Activated CD4-positive, CD25-positive, alpha-beta regulatory T cell (primary cell): ENCODE data around the gene MTOR.
"Not testable (repeated sequence)": the region's sequence is repeated elsewhere in the genome, so short reads cannot be mapped to it uniquely, and the experiment has no call there.

Experiments used
- DNase-seq, 4 experiments: peaks; one replicate each; lab custom pipeline; 2025; lab: John Stamatoyannopoulos, UW

MTOR gene

DNA sequence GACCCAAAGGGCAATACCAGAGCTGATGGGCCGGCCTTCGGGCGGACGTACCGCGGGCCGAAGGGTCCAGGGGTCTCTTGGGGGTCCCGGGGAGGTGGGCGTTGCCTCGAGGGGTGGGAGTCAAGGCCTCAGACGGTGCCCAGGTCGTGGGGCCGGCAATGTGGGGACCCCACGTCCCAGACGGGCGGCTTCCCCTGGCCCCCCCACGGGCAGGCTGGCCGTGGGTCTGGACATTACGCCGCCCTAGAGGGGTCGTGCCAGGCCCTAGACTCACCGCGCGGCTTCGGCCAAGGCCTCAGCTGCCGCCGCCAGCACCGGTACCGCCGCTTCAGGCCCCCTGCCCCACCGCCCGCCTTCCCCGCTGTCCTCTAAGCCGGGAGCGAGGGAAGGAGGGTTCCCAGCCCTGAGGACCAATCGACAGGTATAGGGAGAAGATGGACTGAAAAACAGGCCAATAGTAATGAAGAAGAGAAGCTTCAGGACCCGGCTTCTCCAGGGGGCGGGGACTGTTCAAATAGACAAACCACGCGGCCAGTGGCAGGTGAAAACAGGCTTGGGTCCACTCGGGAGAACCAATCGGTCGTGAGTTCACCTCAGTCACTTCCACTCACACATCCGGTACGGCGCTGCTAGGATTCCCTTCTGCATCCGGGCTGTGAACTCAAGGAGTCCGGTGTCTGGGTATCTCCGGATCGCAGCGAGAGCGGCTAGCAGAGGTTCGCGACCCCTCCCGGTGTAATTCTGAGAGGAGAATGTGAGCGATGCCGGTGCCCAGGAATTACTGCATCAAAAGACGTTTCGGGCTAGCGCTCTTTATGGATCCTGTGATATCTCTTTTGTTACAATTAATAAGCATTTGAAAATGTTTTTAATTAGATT lies at the start of gene MTOR:
TSS of gene MTOR (minus strand) at position 381 of the 879 bp plus-strand sequence. CDS start 3,142 bp downstream, outside the sequence.
- DNase-seq: peak; percentile 90 to 92 (median 91)

DNA sequence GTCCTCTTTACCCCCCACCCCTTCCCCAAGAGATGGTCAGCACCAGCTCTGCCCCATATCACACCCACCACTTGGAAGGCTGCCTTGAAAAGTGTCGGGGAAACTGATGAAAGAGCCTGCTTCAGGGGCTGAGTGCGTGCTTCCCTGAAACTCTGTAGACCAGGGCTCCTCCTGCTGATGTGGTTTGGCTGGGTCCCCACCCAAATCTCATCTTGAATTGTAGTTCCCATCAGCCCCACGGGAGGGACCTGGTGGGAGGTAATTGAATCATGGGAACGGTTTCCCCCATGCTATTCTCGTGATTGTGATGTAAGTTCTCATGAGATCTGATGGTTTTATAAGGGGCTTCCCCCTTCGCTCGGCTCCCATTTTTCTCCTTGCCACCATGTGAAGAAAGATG lies 47.0 kb upstream of the MTOR start:
- no peak for DNase-seq

DNA sequence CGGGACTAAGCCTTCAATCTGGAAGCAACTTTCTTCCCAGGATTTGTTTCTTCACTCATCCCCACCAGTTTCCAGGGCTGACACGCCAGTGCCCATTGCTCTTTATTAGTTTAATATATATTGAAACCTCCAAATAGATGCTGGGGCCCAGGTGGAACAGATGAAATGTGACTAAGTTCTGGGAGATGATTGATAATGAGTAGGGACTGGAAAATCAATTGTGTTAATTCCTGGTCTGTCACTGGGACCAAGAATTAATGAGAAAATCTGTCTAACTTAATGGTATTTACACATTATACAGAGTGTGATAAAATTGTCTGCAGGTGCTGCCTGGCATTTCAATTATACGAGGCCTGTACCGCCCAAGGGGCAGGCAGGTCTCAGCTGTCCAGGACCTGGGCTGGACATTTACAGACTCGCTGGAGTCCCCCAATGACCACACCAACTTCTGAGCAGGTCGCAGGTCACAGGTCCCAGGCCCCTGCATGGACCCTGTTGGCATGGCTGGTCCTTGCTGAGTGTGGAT lies 46.4 kb upstream of the MTOR start:
- no peak for DNase-seq

DNA sequence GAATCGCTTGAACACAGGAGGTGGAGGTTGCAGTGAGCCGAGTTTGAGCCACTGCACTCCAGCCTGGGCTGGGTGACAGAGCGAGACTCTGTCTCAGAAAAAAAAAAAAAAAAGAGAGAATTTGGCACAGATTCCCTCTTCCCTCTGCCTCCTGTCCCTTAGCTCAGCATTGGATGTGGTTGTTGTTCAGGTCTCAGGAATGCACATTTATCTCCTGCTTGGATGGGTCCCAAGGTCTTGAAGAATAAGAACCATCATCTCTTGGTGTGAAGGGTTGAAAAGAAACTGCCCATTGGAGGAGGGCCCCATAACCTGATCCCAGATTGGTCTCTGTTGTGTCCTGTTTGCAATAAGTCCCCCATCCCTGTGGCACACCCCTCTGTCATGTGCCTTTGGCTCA lies 45.5 kb upstream of the MTOR start:
- no peak for DNase-seq

DNA sequence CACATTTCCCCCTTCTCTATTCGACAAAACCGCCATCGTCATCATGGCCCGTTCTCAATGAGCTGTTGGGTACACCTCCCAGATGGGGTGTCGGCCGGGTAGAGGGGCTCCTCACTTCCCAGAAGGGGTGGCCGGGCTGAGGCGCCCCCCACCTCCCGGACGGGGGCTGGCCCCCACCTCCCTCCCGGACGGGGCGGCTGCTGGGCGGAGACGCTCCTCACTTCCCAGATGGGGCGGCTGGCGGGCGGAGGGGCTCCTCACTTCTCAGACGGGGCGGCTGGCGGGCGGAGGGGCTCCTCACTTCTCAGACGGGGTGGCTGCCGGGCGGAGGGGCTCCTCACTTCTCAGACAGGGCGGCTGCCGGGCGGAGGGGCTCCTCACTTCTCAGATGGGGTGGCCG lies 43.2 kb upstream of the MTOR start:
- not testable (repeated sequence) for DNase-seq

DNA sequence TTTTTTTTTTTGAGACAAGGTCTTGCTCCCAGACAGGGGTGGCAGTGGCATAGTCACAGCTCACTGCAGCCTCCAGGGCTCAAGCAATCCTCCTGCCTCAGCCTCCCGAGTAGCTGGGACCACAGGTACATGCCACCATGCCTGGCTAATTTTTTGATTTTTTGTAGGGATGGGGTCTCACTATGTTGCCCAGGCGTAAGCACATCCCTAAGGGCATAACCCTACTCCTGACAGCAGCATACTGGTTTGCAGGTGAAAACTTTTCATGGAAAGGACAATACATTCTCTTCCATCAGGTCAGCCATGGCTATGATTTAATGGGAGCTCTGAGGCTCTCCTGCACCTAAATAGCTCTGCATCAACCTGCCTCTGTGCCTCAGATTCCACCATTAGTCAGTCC lies 40.0 kb upstream of the MTOR start:
- DNase-seq: no peak

DNA sequence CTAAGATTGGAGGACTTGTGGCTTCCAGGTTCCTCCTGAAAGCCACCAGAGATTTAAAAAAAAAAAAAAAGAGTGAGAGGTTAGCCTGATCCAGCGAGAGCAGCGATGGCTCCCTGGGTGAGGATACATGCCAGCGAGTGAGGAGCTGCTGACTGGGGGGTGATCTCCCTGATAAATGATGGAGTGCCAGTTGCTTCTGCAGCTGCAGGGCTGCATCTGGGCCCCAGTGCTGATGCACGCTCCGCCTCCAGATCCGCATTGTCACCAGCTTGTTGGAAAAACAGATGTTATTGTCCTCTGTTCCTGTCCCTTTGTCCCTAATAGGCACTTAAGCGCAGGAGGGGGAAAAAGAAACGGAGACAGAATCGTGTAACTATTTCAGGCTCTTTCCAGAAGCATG lies 39.2 kb upstream of the MTOR start:
- no peak for DNase-seq

DNA sequence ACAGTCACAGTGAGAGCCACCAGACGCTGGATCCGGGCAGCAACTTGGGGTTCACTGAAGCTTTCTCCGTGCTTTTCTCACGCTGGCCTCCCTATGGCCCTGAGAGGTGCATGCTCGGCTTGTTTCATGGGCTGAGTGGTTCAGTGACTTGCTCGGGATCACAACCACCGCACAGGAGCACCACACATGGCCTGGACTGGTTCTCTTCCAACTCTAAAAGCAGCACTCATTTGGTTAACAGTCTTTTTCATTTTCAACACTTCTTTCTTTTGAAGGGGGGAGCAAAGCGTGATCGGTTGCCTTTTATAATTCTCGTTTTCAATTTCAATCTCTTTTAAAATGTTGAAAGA lies 36.8 kb upstream of the MTOR start:
- no peak for DNase-seq

DNA sequence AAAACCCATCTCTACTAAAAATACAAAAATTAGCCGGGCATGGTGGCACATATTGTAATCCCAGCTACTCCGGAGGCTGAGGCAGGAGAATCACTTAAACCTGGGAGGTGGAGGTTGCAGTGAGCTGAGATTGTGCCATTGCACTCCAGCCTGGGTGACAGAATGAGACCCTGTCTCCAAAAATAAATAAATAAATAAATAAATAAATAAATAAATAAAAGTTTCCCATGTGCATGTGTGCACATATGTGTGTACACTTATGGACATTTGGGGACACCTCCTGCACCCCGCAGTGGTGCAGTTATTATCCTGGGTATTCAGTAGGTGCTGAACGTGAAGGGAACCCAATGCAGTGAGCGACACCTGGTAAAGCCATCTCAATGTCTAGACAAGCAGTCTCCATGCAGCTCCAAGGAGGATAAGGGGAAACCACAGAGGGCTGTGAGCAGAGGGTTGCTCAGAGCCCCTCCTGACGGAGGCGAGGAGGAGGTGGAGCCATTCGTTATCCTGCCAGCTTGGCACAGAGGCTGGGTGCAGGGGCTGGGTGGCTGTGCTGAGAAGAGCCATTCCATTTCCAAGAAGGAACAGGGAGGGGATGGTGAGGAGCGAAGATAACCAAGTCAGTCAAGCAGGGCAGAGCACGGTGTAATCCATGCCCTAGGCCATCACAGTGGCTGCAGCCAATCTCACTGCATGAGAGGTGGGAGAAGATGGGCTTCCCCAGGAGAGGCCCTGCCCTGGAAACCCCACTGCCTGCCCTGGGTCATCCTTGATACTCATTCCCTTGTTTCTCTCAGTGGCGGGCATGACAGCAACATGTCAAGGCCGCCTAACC lies 36.3 kb upstream of the MTOR start:
- DNase-seq: no peak

DNA sequence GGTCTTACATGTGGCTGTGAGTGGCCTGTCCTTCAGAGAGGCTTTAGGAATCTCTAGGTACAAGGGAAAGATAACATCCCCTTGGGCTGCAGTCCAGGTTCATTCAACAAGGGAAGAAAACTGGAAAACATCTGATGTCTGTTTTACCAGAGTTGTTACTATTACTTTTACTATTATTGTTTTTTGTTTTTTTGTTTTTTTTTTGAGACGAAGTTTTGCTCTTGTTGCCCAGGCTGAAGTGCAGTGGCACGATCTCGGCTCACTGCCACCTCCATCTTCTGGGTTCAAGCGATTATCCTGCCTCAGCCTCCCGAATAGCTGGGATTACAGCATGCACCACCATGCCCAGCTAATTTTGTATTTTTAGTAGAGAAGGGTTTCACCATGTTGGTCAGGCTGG lies 35.4 kb upstream of the MTOR start:
- DNase-seq: not testable (repeated sequence)

DNA sequence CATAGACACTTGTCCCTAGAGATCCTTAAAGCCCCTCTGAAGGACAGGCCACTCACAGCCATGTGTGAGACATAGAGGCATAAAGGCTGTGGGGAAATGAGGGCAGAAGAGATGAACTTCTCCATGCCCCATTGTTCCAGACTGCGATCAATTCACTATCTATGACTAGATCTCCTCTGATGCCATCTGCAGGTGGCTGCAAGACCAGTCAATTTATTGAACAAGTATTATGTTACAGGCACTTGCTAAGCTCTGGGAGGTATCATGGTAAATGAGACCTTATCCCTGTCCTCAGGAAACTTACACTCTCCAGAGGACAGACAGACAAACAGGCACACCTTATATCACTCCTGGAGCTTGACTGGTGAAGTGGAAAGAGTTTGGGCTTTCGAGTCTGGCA lies 33.6 kb upstream of the MTOR start:
- DNase-seq: no peak

DNA sequence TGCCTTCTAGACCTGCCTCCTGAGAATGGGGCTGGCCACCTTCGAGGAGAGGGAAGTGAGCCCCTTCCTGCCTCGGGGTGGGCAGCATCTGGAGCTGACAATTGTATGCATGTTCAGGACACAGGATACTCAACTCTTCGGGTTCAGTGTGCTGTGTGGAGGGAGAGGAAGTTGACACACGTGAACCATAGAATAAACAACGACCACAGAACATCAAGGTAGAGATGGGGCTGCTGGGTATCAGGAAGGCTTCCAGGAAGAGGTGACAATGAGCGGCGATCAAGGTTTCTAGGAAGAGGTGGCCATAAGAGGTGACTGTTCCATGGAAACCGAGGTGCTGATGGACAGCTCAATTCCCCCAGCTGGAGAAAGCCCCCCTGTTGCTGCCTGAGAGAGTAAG lies 32.6 kb upstream of the MTOR start:
- no peak for DNase-seq

DNA sequence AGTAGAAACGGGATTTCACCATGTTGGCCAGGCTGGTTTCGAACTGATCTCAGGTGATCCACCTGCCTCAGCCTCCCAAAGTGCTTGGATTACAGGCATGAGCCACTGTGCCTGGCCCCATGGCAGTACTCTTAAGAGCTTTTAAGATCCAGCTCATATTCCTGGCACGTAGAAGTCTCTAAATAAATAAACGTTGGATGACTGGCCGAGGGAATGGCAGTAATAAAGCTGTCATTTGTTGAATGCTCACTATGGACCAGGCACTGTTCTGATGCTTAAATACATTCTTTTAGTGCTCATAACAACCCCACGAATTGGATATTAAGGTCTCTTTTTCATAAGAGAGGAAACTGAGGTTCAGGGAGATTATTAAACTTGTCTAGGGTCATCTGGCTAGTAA lies 31.5 kb upstream of the MTOR start:
- DNase-seq: no peak

DNA sequence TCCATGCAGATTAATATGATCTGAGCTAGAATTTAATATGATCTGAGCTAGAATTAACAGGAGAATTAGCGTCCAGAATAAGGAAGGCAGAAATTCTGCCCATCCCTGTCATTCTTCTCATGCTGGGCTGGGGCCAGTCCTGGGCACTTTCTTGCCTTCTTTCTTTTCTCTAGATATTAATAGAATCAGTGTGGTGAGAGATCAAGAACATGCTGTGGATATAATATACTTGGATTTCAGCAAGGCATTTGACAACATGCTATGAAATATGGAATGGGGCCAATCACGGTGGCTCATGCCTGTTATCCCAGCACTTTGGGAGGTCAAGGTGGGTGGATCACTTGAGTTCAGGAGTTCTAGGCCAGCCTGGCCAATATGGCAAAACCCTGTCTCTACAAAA lies 28.7 kb upstream of the MTOR start:
- DNase-seq: no peak

DNA sequence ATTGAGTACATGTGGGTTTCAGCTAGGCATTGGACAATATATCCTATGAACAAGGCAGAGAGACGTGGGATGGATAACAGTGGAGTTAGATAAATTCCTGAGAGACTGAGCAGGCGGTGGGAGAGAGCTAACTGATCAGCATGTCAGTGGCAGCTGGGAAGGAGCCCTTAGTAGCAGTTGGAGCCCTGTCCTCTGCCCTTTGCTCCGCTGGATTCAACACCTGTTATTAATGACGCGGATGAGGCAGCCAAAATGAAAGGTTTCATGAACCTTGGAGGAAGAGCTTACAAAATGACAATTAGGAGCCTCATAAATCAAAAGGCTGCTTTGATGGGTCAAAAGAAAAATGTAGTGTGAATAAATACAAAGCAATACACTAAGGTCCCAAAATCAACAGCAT lies 26.7 kb upstream of the MTOR start:
- no peak for DNase-seq

DNA sequence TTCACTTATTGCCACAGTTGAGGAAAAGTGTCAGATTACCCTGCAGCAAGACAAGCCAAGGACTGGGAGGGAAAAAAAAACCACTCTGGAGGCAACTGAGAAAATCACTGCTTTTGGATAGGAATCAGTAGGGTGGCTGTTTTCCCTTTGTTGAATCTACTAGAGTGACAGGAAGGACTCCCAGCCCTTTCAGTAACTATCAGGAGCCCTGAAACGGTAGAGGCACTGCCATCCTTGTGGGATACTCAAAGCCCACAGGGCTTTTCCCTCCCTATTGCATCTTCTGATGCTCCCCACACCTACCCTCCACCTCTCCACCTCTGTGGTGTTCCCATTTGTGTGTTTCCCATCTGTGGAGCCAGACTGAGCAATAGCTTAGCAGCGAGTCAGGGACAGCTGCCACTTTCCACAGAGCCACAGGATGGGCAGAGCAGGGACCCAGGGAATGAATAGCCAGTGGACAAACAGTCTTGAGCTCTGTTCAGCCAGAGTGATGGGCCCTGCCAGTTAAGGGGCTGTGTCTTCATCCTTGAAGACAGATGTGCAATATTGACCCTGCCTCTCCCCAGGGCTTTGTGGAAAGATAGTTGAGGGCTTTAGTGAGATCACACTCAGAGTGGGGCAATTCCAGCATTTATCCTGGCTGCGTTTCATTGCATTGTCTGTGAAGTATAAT lies 24.5 kb upstream of the MTOR start:
- DNase-seq: no peak

DNA sequence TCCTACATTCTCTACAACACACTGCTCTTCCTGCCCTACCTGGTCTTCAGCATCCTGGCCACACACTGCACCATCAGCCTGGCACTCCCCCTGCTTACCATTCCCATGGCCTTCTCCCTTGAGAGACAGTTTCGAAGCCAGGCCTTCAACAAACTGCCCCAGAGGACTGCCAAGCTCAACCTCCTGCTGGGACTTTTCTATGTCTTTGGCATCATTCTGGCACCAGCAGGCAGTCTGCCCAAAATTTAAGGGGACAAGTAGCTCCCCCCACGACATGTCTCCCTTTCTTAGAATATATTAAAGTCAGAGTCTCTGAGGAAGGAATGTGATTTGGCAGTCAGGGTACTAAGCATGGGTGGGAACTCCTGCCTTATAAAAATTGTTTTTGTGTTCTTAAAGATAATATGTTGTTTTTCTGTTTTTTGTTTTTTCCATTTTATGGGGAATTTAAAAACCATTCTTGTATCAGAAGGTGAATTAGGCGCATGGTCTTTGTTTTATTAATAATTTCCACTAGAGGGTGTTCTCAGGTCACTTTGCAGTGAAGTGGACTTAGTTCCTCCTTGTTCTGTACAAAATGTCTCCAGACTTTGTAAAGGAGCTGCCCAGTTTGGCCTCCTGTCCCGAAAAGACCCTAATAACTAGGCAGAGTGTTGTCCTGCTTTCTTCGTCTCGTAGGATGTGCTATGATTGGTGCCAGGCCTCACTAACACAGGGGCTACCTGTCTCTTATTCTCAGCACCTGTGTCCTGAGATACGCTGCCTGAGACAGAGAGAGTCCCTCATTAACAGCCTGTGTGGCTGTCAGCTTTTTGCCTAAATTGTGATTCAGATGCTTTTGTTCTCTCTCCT lies 23.8 kb upstream of the MTOR start:
- no peak for DNase-seq

DNA sequence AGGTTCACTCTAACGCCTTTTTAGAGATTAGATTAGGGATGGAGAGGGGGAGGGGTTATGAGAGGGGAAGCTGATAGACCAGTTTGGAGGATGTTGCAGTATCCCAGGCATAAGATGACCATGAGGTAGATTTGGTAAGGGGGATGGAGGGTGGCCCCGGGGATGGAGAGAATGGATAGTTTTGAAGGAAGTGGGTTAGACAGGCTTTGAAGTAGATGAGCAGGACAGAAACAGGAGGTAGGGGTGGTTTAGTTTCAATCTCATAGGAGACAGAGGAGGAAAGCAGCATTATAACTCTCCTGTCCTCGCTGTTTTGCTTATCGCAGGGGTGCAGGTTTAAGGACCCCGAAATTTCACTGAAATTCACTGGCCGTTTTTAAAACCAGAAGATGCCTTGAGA lies 22.4 kb upstream of the MTOR start:
- no peak for DNase-seq

DNA sequence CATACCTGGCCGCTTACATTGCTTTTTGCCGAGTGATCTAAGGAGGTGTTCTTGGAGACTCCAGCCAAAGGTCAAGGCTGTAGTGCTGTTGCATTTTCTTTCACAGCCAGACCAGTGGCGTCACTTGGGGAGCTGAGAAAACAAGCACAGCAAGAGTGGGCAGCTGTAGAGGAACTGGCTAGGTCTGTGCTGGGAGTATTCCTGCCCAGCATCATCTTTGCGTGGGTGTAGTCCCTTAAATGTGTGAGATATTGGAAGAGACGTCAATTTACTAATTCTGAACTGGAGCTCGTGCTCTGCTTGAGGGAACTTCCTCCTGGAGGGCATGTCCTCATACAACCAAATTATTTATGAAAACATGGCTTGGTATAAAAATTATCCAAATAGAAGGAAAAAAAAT lies 20.8 kb upstream of the MTOR start:
- no peak for DNase-seq

DNA sequence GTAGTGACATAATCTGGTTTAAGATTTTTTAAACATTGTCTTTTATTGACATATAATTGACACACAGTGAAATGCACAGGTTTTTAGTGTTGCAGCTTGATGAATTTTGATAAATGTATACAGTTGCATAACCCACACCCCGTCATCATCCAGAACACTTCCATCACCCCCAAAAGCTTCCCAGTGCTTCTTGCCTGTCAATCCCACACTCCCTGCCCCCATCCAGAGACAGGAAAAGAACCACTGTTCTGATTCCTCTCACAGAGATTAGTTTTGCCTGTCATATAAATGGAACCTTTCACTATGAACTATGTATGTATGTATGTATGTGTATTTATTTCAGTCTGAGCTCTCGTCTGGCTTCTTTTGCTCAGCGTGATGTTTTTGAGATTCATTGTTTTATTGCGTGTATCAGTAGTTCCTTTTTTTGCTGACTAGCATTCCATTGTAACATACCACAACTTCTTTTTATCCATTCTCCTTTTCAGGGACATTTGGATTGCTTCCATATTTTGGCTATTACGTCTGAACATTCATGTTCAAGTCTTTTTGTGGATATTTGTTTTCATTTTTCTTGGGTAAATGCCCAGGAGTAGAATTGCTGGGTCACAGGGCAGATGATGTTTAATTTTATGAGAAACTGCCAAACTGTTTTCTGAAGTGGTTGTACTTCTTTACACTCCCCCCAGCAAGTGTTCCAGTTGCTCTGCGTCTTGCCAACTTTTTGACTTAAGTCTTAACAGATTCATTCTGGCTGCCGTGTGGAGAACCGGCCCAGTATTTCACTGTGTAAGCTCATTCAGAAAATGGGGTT lies 19.4 kb upstream of the MTOR start:
- no peak for DNase-seq
